ENCODE data around the gene NTRK1.
A peak's percentile ranks its signal among the peaks of the same experiment; 100 is the strongest.
"Not testable (repeated sequence)": the region's sequence is repeated elsewhere in the genome, so short reads cannot be mapped to it uniquely, and the experiment has no call there.

The NTRK1 gene

DNA sequence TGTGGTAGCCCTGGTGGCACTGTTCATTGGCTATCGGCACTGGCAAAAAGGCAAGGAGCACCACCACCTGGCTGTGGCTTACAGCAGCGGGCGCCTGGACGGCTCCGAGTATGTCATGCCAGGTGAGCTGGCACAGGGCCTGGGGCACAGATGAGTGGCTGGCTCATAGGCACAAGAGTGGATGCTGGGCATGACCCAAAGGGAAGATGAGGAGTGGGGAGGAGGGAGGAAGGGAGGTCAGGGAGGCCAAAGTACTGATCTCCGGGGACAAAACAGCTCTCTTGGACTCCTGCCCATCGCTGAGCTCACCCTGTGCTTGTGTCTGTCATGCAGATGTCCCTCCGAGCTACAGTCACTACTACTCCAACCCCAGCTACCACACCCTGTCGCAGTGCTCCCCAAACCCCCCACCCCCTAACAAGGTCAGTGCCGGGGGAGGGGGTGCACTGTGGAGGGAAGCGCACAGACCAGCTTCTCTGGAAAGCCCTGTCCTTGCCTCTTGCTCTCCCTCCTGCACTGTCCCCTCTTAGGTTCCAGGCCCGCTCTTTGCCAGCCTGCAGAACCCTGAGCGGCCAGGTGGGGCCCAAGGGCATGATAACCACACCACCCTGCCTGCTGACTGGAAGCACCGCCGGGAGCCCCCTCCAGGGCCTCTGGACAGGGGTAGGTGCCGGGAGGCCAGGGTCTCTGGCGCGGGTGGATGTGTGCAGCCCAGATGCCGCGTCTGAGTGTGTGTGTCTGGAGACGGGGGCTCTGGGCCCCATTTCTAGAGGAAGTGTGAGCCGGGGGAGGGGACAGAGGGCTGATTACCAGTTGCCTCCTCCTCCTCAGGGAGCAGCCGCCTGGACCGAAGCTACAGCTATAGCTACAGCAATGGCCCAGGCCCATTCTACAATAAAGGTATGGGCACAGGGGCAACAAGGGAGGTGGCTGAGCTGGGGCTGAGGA is 52.5 kb downstream of the NTRK1 start:
- DNase-seq (ENCODE audit: low read depth in 3 of 3): no peak

GRCh38 chr1:156913809-156914387 is 53.2 kb downstream of the NTRK1 start:
- no peak for DNase-seq (ENCODE audit: low read depth in 3 of 3)

- DNase-seq (ENCODE audit: low read depth in 3 of 3): no peak
Measured at GRCh38 chr1:156914440-156914856, 53.8 kb downstream of the NTRK1 start.

DNA sequence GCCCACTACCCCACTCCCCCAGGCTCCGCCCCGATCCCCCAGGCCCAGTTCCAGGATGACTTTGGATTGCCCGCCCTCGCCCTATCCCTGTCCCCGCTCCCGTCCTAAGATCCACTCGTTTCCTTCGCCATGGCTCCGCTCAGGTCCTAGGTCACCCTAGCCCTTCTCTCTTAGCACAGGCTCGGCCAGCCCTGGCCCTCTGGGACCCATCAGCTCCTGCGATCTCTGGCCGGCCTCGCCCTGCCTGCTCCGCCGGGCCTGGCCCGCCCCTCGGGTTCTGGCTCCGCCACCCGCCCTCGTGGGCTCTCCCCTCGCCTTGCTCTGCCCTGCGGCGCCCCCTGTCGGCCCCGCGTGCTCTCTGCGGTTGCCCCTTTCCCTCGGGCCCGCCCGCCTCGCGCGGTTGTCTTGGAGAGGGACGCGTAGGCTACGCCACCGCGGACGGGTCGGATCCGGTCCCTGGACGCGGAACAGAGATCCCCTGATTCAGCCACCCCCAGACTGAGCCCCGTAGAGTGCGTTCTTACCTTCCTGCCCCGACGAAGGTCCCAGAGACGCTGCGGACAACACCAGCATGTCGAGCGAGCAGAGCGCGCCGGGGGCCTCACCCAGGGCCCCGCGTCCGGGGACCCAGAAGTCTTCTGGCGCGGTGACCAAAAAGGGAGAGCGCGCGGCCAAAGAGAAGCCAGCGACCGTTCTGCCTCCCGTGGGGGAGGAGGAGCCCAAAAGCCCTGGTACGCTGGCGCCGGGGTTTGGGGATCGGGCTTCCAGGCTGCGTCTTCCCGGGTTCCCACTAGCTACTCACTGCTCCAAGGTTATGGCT is 59.8 kb downstream of the NTRK1 start, which contains the start of gene LRRC71:
TSS of gene LRRC71 (plus strand) at position 400 of the 820 bp plus-strand sequence. CDS start at position 572, 172 bp downstream.
- DNase-seq (ENCODE audit: low read depth in 3 of 3): peak; percentile 57 to 79 (median 62)

- DNase-seq (ENCODE audit: low read depth in 3 of 3): no peak
Measured at GRCh38 chr1:156921053-156921529, 60.4 kb downstream of the NTRK1 start.

- DNase-seq (ENCODE audit: low read depth in 3 of 3): no peak
Measured at GRCh38 chr1:156922986-156923669, 62.5 kb downstream of the NTRK1 start.

GRCh38 chr1:156923670-156924477 is 63.2 kb downstream of the NTRK1 start:
- DNase-seq (ENCODE audit: low read depth in 3 of 3): no peak

- no peak for DNase-seq (ENCODE audit: low read depth in 3 of 3)
Measured at GRCh38 chr1:156924478-156925153, 64.0 kb downstream of the NTRK1 start.

DNA sequence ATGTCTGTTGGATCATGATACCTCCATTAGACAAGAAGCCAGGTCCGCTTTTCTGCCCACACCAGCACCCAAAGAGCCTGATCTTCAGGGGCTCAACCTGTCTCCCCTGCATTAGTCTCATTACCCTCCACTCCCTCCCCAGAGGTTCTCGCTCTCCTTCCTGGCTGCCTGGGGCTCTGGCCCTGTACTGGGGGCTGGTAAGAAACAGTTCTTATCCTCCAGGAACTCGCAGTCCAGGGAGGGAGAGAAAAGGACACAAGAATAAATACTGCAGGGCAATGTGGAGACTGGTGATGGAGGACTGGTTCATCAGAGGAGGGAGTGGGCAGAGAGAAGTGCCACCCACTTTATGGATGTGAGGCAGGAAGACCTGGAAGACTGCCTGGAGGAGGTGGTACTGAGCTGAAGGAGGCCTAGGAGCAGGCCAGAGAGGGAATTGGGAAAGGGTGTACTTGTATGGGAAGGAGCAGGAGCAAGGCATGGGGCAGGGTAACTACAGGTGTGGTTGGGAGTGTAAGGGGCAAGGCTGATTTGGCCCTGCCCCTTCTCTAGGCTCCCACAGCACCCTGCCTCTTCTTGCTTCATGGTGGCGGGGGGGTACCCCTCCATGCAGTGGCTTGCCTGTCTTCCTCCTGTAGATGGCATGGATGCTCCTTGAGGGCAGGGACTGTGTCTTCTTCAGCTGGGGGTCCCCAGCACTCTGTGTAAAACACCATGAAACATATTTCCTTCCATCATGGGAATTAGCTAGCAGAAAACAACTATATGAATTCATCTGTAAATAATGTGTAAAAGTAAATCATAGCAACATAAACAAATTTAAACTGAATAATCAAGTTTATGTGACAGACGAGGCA is 64.7 kb downstream of the NTRK1 start:
- no peak for DNase-seq (ENCODE audit: low read depth in 3 of 3)

DNA sequence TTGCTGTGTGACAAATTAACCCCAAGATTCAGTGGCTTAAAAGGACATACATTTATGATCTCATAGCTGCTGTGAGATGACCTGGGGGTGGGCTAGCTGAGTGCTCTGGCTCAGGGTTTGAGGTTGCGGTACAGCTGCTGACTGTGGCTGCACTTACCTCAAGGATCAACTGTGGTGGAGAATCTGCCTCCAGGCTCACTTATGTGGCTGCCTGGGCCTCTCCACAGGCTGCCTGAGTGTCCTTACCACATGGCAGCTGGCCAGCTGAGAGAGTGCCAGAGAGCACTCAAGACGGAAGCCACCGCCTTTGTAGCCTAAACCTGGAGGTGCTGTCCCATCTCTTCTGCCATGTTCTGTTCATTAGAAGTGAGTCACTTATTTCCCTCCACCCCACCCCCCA is 65.5 kb downstream of the NTRK1 start:
- DNase-seq (ENCODE audit: low read depth in 3 of 3): peak; percentile 14 to 58 (median 25)

DNA sequence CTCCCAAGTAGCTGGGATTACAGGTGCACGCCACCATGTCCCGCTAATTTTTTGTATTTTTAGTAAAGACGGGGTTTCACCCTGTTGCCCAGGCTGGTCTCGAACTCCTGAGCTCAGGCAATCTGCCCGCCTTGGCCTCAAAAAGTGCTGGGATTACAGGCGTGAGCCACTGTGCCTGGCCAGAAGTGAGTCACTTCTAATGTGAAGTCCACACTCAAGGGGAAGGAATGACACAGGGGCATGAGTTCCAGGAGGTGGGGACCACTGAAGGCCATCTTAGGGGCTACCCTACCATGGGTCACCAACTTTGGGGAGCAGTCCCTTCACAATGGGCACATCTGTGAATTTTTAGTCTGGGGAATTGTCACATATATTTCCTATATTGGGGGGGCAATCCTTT is 66.0 kb downstream of the NTRK1 start:
- not testable (repeated sequence) for DNase-seq (ENCODE audit: low read depth in 3 of 3)

DNA sequence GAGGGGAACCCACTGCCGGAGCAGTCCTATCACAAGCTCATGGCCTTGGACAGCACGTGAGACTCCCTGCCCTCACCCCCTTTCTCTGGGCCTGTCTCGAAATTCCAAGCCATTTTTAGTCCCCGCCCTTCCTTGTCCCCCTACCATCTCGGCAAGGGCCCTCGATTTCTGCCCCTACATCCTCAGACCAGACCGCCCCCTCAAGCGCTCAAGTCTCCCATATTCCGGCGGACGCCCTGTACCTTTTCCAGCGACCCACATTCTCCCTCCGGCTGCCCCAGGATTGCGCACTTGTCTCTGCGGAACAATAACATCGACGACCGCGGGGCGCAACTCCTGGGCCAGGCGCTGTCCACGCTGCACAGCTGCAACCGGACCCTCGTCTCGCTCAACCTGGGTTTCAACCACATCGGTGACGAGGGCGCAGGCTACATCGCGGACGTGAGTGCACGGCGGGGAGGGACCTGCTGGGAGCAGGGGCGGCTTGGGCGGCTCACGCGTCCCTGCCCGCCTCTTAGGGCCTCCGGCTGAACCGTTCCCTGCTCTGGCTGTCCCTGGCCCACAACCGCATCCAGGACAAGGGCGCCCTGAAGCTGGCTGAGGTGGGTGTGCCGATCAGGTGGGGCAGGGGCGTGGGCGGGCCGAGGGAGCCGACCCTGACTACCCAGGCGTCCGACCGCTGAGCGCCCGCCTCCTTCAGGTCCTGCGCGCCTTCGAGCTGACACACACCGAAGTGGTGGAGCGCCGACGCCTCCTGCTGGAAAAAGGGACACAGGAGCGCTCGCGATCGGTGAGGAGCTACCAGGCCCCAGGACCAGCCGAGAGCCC is 66.8 kb downstream of the NTRK1 start:
- peak; percentile 34 to 70 (median 55) for DNase-seq (ENCODE audit: low read depth in 3 of 3)

DNA sequence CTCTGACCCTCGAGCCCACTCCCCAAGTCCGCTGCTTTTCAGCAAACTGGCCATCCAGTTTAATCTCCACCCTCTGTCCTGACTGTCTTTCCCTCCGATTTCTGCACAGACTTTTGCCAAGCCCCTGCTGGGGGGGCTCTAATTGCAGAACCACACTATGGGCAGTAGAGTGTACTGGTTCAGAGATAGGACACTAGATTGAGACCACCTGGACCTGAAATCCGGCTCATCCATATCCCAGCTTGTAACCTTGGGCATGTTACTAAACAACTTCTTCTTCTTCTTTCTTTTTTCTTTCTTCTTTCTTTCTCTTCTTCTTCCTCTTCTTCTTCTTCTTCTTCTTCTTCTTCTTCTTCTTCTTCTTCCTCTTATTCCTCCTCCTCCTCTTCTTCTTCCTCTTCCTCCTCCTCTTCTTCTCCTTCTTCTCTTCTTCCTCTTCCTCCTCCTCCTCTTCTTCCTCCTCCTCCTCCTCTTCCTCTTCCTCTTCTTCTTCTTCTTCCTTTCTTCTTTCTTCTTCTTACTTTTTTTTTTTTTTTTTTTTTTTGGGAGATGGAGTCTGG is 67.5 kb downstream of the NTRK1 start:
- no peak for DNase-seq (ENCODE audit: low read depth in 3 of 3)

DNA sequence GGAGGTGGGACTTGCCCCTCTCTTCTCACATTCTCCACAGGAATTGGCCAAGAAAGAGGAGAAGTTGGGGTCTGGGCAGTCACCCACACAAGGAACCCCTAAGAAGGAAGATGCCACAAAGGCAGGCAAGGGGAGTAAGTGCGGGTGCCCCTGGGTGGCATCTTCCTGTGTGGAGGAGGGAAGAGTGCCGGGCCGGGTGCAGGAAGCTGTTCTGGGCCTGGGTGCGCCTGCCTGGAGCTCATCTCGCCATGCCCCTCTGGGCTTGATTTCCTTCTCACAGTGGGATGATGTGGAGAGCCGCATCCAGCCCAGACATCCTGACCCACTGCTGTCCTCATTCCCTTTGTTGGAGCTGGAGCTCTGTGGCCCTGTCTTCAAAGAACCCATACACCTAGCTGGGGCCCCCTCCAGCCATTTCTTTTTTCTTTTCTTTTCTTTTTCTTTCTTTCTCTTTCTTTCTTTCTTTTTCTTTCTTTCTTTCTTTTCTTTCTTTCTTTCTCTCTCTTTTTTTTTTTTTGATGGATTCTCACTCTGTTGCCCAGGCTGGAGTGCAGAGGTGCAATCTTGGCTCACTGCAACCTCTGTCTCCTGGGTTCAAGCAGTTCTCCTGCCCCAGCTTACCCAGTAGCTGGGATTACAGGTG is 69.1 kb downstream of the NTRK1 start:
- no peak for DNase-seq (ENCODE audit: low read depth in 3 of 3)

GRCh38 chr1:156930483-156930882 is 69.8 kb downstream of the NTRK1 start:
- DNase-seq (ENCODE audit: low read depth in 3 of 3): no peak
